GM10847 (cell line): Measurements from ENCODE around the gene CEP20.

Experiments used
- POLR2A ChIP-seq: IDR thresholded peaks from 2 replicates; pipeline ENCODE4 v1.6.1; 2011; ENCODE audit not compliant: insufficient read length; ENCODE audit errors: extremely low read depth

Gene CEP20

DNA sequence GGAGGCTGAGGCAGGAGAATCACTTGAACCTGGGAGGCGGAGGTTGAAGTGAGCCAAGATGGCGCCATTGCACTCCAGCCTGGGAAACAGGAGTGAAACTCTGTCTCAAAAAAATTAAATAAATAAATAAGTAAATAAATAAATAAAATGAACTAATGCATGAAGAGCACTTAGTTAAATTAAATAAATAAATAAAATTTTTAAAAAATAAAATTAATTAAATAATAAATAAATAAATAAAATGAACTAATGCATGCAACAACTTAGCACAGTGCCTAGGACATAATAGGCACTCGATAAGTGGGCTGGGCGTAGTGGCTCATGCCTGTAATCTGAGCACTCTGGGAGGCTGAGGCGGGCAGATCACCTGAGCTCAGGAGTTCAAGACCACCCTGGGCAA lies 15.6 kb upstream of the CEP20 start:
- no peak for TF ChIP-seq POLR2A

DNA sequence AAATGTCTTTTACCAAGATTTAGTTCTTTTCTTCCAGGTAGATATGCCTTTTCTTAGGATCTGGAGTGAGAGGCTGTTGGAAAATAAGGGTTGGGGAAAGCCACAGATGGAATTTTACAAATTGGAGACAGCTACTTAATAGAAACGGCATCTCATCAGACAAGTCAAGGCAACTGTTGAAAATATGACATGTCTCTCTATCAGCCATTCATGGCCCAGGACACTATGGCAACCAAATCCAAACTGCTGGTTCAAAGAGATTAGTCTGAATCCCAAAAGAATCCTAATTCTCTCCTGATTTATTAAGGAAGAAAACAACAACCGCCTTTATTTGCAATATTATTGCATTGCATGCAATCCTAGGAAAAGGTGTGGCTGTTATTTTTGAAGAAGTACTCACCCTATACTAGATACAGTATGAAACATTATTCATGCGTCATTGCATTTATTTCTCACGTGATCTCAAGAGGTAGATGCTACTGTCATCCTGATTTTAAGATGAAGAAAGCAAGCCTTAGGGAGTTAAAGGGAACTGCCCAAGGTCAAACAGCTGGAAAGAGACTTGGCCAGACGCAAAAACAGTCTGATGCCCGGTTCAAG lies 12.6 kb upstream of the CEP20 start:
- no peak for TF ChIP-seq POLR2A

DNA sequence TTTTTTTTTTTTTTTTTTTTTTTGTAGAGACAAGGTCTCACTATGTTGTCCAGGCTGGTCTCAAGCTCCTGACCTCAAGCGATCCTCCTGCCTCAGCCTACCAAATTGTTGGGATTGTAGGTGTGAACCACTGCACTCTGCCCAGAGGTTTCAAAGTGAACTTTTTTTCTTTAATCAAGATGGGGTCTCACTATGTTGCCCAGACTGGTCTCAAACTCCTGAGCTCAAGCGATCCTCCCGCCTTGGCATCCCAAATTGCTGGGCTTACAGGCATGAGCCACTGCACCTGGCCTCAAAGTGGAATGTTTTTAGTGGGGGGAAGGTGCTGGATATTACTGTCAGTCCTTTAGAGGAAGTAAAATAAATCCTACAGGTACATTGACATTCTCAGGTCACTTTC lies 12.0 kb upstream of the CEP20 start:
- TF ChIP-seq POLR2A: no peak

DNA sequence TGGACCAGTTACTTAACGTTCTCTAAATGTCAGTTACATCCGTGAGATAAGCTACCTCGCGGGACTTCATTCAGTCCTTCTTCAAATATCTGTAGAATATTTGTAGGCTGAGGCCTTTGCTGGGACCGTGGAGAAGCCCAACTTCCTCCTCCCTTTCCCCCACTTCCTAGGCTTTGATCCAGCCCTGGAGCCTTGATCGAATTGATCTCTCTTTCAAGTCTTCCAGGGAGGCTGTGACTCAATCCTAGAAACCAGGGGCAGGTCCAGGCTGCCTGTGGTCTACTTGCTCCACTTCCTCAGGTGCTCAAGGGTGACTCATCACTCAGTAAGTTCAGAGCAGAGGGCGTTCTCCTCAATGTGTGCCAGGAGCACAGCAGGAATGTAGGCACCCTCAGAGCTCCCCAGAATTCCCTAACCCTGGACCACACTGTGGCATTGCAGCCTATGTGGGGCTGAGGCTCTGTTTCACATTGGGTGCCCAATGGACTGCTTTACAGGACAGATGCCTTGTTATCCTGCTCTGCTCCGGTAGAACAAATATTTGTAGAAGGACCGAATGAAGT lies 11.2 kb upstream of the CEP20 start:
- no peak for TF ChIP-seq POLR2A

DNA sequence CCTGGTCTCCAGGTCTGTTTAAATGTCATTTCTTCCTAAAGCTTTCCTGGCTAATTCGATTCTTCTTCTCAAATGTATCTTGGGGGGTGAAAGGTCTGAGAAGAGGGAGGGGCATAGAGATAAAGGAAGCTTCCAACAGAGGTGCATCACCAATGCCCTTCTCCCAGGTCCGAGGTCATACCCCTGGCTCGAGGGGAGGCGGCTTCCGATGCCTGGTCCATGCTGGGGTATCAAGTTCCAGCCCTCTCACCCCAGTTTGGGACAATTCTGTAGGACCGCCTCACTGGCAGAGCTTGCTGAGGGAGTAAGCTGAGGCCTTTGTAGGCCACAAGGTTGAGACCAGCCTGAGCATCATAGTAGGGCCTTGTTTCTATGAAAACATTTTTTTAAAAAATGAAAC lies 10.3 kb upstream of the CEP20 start:
- no peak for TF ChIP-seq POLR2A

DNA sequence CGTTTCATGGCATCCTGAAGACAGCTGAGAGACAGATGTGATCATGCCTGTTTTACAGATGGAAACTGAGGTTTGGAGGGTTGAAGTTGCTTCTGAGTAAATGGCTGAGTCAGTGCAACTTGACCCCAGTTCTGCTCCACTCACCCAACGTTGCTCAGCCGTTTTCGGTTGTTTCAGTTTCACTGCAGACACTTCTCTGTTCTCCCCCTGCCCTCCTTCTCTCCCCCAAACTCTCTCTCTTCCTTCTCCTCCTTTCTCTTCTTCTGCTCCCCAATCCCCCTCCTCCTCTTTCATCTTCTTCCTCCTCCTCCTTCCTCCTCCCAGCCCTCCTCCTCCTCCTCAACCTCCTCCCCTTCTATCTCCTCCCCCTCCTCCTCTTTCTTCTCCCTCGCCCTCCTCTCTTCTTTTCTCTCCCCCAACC lies 9.4 kb upstream of the CEP20 start:
- TF ChIP-seq POLR2A: no peak

DNA sequence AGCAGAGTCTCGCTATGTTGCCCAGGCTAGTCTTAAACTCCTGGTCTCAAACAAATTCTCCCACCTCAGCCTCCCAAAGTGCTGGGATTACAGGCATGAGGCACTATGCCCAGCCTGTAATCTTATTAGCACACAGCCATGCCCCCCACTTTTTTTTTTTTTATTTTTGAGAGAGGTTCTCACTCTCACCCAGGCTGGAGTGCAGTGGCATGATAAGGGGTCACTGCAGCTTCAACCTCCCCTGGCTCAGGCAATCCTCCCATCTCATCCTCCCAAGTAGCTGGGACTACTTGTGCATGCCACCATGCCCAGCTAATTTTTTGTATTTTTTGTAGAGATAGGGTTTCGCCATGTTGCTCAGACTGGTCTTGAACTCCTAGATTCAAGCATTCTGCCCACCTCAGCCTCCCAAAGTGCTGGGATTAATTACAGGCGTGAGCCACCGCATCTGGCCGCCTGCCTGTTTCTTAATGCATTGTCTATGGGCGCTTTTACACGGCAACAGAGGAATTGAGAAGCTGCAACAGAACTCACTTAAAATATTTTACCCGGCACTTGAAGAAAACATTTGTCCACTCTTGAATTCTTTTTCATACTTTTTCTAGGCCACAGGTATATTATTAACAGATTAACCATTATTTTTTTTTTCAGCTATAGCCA lies 8.8 kb upstream of the CEP20 start:
- TF ChIP-seq POLR2A: no peak

DNA sequence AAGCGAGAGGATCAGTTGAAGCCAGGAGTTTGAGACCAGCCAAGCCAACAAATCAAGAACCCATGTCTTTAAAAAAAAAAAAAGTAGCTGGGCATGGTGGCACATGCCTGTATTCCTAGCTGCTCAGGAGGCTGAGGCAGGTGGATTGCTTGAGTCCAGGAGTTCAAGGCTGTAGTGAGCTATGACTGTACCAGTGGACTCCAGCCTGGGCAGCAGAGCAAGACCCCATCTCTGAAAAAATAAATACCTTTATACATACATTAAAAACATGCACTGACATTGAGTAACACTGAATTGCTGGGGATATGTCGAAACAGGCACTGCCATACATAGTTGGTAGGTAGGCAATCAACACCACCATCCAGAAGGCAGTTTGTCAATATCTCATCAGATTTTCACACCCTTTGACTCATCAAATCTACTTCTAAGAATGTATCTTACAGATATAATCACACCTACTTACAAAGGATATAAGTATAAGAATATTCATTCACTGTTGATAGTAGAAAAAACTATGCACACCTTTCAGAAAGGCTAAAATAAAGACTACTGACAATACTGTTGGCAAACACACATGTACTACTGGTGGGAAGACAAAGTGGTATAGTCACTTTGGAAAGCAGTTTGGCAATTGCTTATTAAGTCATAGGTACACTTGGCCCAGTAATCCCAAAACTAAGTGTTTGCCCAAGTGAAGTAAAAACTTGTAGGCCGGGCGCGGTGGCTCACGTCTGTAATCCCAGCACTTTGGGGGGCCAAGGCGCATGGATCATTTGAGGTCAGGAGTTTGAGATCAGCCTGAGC lies 6.4 kb upstream of the CEP20 start:
- no peak for TF ChIP-seq POLR2A

DNA sequence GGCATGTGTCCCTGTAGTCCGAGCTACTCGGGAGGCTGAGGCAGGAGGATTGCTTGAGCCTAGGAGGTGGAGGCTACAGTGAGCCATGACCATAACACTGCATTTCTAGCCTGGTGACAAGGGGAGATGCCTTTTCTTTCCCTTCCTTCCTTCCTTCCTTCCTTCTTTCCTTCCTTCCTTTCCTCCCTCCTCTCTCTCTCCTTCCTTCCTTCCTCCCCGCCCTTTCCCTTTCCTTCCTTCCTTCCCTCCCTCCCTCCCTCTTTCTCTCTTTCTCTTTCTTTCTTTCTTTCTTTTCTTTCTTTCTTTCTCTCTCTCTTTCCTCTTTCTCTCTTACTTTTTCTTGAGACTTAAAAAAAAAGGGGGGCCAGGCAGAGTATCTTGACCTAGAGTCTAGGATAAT lies 3.1 kb upstream of the CEP20 start:
- no peak for TF ChIP-seq POLR2A

DNA sequence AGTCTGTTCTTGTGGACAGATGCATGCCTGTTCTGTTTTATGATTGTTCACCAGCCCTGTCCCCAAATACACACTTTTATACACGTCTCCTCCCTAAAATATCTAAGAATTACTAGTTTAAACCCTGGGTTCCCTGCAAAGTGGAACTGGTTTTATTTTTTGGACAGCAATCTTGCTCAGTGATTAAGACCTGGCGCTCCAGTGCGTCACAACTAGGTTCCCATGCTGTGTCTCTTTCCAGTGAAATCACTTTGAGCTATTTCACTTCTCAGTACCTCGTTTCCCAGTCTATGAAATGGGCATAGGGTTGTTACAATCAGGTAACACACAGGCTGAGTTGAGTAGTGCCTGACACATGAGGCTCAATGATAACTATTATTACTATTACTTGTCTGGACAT lies 1.1 kb downstream of the CEP20 start:
- no peak for TF ChIP-seq POLR2A

DNA sequence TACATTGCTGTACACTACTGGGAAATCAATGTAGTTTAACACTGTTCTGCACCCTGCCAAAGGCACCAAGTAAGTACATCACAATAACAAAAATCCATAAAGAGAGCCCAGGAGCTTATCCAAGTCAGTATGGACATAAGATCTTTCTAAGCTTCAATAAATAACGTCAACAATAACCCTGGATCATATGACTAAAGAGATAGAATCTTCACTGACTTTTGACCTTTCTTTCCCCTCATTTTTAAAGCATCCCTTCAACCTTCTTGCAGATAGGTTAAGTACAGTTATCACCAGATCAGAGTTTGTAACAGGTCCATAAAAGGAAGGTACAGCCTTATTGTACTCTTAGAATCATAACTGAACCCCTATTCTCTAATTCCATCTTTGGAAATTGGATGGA lies 2.3 kb downstream of the CEP20 start:
- TF ChIP-seq POLR2A: no peak

DNA sequence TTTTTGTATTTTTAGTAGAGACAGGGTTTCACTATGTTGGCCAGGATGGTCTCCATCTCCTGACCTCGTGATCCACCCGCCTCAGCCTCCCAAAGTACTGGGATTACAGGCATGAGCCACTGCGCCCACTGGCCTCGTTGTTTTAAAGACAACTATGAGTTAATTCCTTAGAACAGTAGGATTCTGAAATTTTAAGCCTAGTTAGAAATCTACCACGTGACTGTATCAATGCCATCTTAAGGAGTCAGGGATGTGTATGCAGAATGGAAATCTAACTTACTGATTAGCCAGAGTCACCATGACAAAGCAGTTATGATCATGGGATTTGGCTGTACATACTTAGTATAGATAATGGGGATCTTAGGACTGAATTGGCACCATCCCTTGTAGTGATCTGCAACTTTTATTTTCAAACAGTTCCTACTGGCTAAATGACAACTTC lies 2.8 kb downstream of the CEP20 start:
- no peak for TF ChIP-seq POLR2A

DNA sequence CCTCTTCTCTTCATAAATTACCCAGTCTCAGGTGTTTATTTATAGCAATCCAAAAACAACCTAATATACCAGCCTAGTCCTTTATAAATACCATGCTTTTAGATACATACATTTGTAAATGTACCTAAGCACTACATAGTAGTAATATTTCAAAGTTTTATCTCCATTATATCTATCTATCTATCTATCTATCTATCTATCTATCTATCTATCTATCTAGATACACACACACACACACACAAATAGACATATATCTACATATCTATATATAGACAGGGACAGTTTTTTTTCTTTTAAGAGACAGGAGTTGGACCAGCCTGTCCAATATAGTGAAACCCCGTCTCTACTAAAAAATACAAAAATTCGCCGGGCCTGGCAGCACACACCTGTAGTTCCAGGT lies 5.8 kb downstream of the CEP20 start:
- no peak for TF ChIP-seq POLR2A

DNA sequence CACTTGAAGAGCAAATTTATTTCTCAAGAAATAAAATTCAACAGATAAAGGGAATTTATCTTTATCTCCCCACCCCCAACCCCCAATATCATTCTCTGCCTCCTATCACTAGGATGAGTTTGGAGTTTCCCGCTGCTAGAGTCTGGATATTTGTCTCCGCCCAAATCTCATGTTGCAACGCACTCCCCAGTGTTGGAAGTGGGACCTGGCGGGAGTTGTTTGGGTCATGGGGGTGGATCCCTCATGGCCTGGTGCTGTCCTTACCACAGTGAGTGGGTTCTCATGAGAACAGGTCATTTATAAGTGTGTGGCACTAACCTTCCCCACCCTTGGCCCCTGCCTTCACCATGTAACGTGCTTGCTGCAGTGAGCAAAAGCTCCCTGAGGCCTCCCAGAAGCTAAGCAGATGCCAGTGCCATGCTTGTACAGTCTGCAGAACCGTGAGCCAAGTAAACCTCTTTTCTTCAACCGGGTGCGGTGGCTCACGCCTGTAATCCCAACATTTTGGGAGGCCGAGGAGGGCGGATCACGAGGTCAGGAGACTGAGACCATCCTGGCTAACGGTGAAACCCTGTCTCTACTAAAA lies 6.5 kb downstream of the CEP20 start:
- TF ChIP-seq POLR2A: no peak

DNA sequence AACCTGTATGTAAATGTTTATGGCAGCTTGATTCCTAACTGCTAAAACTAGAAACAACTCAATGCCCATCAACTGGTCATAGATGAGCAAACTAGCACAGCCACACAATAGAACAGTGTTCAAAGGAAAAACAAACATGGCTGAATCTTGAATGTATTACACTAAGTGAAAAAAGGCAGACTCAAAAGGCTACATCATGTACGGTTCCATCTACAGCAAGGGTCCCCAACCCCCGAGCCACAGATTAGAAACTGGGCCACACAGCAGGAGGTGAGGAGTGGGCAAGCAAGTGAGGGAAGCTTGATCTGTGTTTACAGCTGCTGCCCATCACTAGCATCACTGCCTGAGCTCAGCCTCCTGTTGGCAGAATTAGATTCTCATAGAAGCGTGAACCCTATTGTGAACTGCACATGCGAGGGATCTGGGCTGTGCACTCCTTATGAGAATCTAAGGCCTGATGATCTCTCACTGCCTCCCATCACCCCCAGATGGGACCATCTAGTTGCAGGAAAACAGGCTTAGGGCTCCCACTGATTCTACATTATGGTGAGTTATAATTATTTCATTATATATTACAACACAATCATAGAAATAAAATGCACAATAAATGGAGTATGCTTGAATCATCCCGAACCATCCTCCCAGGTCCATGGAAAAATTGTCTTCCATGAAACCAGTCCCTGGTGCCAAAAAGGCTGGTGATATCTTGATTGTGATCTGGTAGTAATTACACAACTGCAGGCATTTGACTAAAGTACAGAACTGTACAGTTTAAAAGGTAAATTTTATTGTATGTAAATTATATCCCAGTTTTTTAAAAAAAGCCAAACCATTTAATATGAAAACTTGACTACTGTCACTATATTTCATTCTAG lies 7.7 kb downstream of the CEP20 start:
- TF ChIP-seq POLR2A: no peak
